Measurements from ENCODE around the gene SYNJ1. TPM values are rescaled to one million over a fixed set of nuclear protein-coding genes. Genes with fewer than 3 reads are reported as not detected.

SYNJ1 gene
- total RNA-seq, 1 donor from 2014 or later: 11.4 TPM

GRCh38 chr21:32608851-32609250 lies 119.0 kb downstream of the SYNJ1 start:
- DNase-seq: no peak

- no peak for DNase-seq
Observed at GRCh38 chr21:32605469-32605868, 122.3 kb downstream of the SYNJ1 start.

GRCh38 chr21:32604464-32604863 lies 123.3 kb downstream of the SYNJ1 start:
- DNase-seq: no peak

- DNase-seq: no peak
Observed at GRCh38 chr21:32603131-32603530, 124.7 kb downstream of the SYNJ1 start.

- DNase-seq: no peak
Observed at GRCh38 chr21:32602099-32602498, 125.7 kb downstream of the SYNJ1 start.

- no peak for DNase-seq
Observed at GRCh38 chr21:32599526-32599925, 128.3 kb downstream of the SYNJ1 start.

GRCh38 chr21:32599091-32599490 lies 128.7 kb downstream of the SYNJ1 start:
- no peak for DNase-seq

- peak; percentile 95 for DNase-seq
Observed at GRCh38 chr21:32597205-32597604, 130.6 kb downstream of the SYNJ1 start.

GRCh38 chr21:32595431-32595830 lies 132.4 kb downstream of the SYNJ1 start:
- no peak for DNase-seq

GRCh38 chr21:32593690-32594089 lies 134.1 kb downstream of the SYNJ1 start:
- DNase-seq: no peak

- DNase-seq: no peak
Observed at GRCh38 chr21:32592929-32593502, 134.8 kb downstream of the SYNJ1 start.

- DNase-seq: no peak
Observed at GRCh38 chr21:32590130-32590529, 137.7 kb downstream of the SYNJ1 start.

GRCh38 chr21:32587651-32588050 lies 140.2 kb downstream of the SYNJ1 start:
- no peak for DNase-seq

- no peak for DNase-seq
Observed at GRCh38 chr21:32587120-32587519, 140.7 kb downstream of the SYNJ1 start.

GRCh38 chr21:32585970-32586369 lies 141.8 kb downstream of the SYNJ1 start:
- no peak for DNase-seq

GRCh38 chr21:32585042-32585710 lies 142.6 kb downstream of the SYNJ1 start, which contains the start of gene TCP10L:
Gene TCP10L, minus strand, starts transcription at chr21:32585523. Its CDS starts 1,219 bp downstream, at chr21:32584304.
- DNase-seq: no peak

- no peak for DNase-seq
Observed at GRCh38 chr21:32584472-32584871, 143.3 kb downstream of the SYNJ1 start.

GRCh38 chr21:32581732-32582131 lies 146.1 kb downstream of the SYNJ1 start:
- no peak for DNase-seq

- no peak for DNase-seq
Observed at GRCh38 chr21:32580949-32581348, 146.9 kb downstream of the SYNJ1 start.

Other genes with a start within 250 kb of the SYNJ1 start
- 0.09 and 0.68 TPM in 2 replicates for gene TCP10L, start 142.5 kb downstream of the SYNJ1 start, total RNA-seq
- 33.9 and 40.7 TPM in 2 replicates for gene CFAP298, start 115.6 kb downstream of the SYNJ1 start, total RNA-seq
- 24.4 and 36.2 TPM in 2 replicates for gene PAXBP1, start 43.7 kb upstream of the SYNJ1 start, total RNA-seq

Measured in dermis blood vessel endothelial cell (primary cell).